GM20431 (cell line): ENCODE measurements around the gene MESP2.

Experiments
- in situ Hi-C: fragments of 300-500 bp; cut with MseI, MboI; formaldehyde crosslinking; loops from one replicate; pipeline ENCODE4 v1.15.0; 2020; ENCODE audit warnings: low sequenced_read_pairs; ENCODE audit not compliant: unreplicated experiment

Gene MESP2

DNA sequence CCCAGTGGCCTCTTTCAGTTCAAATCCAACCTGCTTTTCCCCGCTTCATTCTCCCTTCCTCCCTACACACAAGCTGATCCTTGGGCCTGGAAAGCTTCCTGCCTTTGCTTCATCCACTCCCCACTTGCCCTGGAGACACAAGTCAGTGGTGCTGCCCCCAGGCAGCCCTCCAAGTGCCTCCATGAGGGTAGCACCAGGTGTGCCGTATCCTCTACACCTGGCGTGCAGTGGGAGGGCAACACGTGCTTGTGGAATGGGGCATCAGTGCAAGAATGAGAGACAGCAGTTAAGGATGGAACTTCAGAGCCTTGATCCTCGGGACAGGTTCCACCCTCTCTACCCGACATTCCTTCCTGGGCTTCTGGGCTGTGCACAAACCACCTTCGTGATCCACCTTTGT, 34.7 kb downstream of the MESP2 start:
- in situ Hi-C loops = no loop called here

- in situ Hi-C loops = no loop called here
Observed at GRCh38 chr15:89812011-89812846, 36.1 kb downstream of the MESP2 start.

DNA sequence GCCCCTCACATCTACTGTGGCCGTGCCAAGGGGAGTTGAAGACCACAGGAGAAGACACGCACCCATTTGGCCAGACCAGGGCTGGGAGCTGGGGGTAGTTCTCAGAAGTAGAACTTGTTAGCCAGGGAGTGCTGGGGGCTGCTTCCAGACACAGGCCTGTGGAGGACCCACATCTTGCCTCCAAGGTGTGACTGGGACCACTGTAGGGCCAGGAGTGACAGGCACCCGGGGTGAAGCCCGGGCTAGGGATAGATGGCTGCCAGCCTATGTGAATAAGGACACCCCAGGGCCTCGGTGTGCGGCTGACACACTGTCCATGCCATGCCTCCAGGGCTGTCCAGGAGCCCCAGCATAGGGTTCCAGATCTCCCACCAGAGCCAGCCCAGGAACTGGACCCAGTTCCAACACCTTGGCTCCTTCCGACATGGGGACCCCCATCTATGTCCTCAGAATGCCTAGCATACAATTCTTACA, 36.8 kb downstream of the MESP2 start:
- in situ Hi-C loops = no loop called here

DNA sequence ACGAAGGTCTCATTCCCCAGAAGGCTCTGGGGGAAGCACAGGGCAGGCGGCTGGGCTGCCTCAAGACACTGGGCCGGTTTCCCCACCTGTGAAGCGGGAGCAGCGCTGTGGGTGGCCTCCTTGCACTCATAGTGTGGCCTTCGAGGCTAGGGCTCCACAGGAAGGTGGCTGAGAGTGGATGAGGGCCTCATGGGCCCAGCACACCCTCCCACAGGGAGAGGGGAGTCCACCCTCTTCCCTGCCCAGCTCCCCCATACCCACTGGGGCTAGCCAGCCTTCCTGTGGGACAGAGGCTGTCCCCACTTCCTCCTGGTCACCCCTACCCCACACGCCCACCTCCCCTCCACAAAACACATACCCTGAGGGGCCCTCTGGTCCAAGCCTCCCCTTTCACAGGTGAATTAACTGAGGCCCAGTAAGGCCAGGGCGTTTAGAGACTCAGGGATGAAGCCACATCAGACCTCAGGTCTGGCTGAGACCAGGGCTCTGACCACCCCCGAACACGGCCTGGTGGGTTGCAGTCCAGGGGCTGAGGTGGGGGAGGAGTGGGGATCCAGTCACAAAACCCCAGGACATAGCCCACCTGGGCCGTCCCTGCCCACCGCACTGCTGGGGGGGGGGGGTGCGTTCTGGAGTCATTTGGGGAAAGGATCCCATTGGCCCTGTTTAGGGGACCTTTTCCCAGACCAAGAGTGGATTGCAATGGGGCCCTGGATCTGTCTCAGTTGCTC, 37.4 kb downstream of the MESP2 start:
- in situ Hi-C loops = no loop called here

GRCh38 chr15:89814112-89814742, 38.1 kb downstream of the MESP2 start:
- in situ Hi-C loops = no loop called here

GRCh38 chr15:89815769-89816168, 39.6 kb downstream of the MESP2 start:
- in situ Hi-C loops = no loop called here

GRCh38 chr15:89817701-89818280, 41.7 kb downstream of the MESP2 start:
- in situ Hi-C loops = no loop called here

GRCh38 chr15:89818287-89818686, 42.2 kb downstream of the MESP2 start:
- in situ Hi-C loops = no loop called here

DNA sequence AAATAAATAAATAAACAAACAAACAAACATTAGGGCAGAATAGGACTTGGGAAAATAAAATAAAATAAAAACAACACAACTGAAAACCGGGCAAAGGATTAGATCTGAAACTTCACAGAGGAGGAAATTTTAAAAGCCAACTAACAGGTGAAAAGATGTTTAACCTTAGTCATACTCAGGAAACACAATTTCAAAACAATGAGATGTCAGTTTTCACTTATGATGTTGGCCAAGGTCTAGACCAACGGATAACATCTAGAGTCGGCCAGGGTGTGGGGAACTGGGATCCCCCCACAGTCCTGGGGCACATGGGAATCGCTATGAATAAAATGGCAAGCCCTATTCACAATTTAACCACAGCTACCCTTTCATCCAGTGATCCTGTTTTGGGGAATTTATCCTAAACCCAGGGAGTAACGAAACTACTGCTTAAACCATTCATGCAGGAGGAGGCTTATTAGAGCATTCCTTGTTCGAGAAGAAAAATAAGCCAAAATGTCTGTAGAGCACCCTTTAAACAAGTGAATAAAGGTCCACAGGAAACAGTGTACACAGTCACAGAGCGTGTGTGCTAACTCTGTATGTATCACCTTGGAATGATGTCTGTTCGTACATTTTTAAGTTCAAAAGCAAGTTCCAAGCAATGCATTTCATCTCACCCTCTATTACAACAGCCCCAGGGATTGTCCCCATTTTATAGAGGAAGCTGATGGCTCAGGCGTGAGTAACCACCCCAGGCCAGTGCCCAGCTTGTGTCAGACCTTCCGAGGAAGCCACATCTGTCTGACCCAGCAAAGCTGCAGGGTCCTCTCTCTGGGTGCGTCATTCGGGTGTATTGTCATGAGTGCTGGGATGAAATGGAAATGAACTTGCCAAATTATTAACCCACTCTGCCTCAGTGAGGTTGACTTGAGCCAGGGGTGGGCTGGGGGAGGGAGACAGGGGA, 44.8 kb downstream of the MESP2 start:
- in situ Hi-C loops = no loop called here

GRCh38 chr15:89822026-89822425, 45.9 kb downstream of the MESP2 start:
- in situ Hi-C loops = no loop called here

DNA sequence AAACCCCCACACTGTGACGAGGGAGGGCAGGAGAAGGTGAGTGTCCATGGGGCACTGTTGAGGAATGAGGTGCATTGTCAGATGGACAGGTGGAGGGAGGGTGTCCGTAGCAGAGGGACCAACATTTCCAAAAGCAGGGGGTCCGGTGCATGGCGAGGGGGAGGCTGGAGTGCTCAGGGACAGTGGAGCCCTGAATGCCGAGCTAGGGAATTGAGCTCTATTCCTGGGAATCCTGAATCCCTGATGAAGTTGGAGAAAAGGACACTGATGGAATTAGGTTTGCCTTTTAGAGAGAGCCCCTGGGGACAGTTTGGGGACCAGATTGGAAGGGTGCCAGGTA, 46.4 kb downstream of the MESP2 start:
- in situ Hi-C loops = no loop called here

DNA sequence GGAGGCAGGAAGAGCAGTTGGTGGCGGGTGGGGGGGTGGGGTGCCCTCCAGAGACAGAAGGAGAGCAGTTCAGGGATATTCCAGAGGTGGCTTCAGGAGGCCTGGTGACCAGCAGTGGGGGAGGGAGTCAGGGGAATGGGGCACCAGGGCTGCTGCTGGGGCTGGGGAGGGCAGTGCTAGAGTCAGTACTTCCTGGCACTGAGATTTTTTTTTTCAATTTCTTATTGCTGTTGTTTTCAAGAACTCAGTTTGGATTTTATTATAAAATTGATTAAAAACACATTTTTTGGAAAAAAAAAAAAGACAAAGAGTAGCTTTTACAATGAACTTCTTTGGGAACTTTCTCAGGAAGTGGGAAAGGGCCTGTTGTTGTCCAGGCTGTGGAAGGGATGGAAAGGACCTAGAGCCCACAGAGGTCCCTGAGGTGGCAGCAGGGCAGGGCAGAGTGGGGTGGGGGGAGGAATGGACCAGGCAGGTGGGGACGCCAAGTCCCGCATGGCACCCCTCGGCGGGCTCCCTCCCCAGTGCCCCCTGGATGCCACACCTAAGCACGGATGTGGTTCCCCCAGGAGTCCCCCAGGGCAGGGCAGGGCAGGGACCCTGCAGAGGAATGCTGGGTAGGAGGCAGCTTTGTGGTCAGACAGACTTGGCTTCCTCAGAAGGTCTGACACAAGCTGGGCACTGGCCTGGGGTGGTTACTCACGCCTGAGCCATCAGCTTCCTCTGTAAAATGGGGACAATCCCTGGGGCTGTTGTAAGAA, 47.0 kb downstream of the MESP2 start:
- in situ Hi-C loops = no loop called here

- in situ Hi-C loops = no loop called here
Observed at GRCh38 chr15:89823836-89824606, 47.9 kb downstream of the MESP2 start.

DNA sequence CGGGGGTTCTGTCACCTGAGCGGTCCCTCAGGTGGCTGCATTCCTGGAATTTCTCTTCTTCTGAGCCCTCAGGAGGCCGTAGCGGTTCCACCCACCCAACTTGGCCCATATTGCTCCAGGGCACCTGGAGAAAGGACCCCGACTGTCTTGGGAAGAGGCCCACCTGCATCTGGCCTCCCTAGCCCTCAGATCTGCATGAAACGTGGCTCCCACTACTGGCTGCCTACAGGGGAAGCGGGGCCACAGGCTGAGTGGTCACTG, 48.4 kb downstream of the MESP2 start:
- in situ Hi-C loops = no loop called here

DNA sequence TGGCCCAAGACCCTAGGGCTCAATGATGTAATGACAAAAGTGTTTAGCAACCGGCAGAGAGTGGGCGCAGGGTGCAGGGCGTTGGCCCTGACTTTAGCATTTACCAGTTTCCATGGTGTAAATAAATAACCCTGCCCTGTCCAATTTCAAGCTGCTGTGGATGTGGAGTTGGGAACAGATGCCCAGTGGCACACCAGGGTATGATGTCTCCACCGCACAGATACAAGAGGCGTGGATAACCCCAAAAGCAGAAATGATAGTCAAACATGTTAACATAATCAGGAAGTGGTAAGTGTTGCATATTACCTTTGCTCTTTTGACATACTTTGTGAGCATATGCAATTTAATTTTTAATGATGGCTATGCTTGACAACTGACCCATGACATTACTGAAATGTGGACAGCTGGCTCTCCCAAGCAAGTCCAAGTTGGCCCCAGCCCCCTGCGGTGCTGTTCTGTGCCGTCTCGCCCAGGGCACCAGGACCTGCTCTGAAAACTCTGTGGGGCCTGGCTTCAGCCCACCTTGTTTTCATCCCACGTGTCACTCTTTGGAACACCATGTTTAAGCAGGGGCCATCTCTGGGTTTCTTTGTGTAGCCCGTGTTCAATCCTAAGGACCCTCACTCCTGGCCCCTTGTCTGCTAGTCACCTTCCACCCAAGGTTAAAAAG, 49.3 kb downstream of the MESP2 start:
- in situ Hi-C loops = no loop called here

DNA sequence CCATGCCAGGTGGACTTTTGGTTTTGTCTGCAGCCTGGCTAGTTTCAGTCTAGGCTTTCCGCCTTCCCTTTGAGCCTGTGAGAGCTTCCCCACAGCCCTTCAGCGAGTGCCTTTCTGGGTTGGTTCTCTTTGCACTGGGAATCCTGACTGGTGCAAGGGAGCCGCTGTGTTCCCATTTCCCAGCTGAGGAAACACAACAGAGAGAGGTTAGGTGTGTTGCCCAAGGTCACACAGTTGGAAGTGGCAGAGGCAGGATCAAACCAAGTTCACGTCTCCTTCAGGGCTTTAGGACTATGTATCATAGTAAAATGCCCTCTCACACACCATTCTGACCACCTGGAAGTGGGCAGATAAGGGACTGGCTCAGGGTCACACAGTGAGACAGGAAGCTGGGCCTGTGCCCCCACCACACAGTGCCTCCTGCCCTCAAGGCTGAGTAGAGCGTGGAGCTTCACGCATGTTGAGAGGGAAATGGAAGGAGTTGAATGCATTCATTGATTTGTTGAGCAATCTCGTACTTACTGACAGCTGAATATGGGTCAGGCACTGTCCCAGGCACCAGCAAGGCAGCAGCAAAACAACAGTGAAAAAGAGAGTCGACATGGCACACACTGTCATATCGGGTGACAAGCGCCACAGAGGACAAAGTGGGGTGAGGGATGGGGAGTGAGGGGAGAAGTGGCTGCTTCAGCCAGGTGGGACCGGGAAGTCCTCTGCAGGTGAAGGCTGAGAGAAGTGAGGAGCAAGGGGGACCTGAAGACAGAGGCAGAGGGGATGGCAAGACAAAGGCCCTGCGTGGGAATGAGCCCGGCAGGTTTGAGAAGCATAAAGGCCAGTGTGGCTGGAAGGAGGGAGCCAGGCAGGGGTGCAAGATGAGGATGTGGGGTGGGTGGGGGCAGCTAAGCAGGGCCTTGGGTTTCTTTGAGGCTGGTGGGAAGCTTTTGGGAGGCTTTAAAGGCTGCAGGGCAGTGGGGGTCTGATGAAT, 50.8 kb downstream of the MESP2 start:
- in situ Hi-C loops = no loop called here

DNA sequence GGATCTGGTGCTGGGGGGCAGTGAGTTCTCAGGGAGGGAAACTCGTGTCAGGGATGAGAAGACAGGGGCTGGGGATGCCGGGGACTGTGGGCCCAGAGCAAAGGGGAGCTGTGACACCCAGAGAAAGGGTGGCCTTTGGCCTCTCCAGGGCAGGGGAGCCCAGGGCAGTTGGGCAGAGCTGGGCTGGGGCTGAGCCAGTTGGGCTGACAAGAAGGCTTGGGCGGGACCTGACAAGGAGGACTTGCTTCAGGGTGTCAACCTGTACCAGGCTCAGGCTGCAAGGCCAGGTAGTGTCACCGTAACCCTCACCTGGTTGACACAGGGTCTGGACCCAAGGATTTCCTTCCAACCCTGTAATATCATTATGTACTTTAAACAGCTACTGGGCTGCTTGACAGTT, 51.7 kb downstream of the MESP2 start:
- in situ Hi-C loops = no loop called here
